ENCODE measurements around the gene TANC1.
"Not testable (repeated sequence)": the region's sequence is repeated elsewhere in the genome, so short reads cannot be mapped to it uniquely, and the experiment has no call there.

Gene TANC1

DNA sequence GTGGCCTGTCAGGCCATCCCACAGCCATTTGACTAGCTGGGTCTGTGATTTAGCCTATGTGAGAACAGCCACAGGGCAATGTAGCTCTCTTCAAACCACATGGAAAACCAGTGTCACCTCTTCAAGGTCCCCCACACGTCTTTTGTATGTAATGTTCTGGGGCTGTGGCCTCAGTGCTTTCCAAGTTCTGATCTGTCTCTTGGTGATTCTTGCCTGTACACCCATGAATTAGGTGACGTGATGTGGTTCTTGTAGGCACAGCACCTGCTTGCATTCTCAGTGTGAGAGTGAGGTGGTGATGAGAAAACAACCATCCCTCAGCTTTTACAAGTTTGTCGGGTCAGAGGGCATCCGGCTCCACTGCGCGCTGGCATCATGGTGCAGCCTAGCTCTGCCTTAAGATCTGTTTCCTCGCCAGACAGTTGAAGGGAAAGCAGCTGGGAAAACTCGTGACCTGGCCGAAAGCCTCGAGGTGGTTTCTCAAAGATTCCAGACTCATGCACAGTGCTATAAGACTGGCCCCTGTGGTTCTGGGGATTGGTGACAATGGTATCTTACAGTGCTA is 125.8 kb downstream of the TANC1 start:
- DNase-seq: peak; percentile 28

DNA sequence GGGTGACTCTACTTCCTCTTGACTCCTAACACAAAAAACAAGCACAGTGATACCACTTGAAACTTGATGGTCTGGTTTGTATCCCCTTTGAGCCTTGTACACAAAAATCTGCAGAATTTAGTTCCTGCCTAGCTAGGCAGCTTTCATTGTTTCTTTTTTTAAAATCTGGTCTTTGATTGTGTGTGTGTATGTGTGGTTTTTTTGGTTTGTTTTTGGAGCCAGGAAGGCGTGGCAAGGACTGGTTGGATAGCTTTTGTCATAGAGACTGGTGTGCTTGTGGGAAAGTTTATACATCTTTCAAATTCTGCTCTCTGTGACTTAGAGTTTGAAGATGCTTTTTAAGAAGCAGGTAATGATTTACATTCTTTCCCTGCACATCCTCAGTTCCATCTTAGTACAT is 127.4 kb downstream of the TANC1 start:
- DNase-seq: no peak

DNA sequence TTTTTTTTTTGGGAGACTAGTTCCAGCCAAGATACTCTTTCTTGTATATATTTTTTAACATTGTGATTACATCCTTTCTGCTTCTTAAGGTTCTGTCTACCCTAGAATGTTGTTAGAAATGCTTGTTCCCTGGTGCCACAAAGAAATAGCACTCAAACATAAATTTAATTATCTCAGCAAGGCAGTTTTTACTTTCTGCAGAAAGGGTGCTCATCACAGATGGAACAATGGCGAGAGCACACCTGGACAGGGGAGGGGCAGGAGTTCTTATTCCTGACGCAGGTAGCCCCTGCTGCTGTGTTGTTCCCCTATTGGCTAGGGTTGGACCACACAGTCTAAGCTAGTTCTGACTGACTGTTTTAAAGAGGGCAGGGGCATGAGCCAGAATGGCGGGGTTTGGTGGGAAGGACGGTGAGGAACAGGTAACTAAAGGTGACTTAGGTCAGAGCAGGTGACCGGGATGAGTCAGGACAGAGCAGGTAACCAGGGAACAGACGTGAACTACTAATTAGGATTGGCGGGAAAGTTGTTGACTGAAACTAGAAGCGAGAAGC is 127.9 kb downstream of the TANC1 start:
- DNase-seq: not testable (repeated sequence)

DNA sequence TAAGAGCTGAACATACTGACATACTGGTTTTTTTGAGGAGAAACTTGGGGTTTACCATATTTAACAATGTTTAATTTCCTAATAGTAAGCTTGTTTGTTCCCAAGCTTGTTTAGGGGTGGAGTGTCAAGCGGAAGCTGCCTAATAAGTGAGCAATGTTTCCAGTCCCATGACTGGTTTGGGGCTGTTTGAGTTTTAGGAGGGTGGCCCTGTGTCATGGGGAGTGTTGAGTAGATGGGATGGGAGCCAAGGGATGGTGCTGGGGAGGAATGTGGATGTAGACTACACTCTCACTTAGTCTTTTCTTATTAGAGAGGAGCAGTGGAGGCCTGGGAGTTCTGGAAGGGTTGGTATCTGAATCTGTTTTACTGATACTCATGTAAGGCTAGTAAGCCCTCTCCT is 128.5 kb downstream of the TANC1 start:
- no peak for DNase-seq

DNA sequence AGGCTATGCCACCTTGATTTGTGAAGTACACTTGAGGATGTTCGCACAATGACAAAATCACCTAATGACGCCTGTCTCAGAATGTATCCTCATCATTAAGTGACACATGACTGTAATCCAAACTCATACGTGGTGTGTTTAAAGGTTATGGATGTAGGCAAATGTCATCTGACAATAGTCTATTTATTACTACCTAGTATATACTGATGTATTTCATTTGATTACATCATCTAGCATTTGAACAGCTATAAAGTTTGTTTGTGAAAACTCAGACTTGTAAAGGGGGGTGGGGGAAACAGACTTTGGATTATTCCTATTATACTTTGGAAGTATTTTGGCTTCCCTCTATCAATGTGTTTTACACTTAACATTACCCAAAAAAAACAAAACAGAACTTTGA is 129.9 kb downstream of the TANC1 start:
- no peak for DNase-seq

DNA sequence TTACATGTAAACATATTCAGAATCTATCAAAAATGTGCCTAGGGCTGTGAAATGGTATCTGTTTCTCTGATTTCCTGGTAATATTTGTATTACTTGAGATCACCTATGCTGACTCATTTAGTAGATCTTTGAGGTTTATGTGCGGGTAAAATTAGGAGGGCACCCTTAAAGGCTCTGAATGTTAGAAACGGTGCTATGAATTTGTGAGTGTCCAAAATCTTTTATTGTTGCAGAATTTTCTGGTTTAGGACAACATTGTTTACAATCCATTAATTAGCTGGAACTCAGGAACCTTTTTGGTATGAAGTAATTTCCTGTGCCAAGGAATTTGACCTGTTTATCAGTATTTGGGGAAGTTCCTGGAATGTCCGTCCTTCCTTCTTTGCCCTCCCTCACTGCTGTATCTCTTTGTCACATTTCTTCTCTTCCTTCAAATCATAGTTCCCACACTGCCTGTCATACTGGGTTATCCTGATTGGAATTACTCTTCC is 130.5 kb downstream of the TANC1 start:
- DNase-seq: no peak

DNA sequence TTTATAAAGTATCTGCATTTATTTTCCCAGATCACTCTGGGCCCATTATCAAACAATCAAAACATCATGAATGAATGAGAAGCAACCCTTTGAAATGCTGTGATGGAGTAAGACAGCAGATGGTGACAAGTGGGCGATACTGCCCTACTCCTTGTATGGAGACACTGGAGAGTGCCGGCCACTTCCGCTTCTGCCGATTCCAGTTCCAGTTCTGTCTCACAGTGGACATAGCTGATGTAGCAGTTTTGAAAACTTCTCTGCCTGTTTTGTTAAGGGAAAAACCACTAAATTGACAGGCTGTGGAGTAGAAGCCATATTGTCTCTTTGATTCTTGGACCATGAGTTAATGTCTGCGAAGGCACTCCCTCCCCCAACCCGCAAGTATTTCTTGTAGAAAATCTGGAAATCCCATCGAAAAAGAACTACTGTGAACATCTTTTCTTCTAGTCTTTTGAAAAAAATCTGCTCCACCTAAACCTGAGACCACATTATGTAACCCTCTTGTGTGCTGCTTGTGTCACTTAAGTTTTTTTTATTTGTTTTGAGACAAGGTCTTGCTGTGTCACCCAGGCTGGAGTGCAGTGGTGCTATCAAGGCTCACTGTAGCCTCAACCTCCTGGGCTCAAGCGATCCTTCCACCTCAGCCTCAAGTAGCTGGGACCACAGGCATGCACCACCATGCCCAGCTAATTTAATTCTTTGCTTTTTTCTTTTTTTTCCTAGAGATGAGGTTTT is 133.5 kb downstream of the TANC1 start:
- DNase-seq: no peak

DNA sequence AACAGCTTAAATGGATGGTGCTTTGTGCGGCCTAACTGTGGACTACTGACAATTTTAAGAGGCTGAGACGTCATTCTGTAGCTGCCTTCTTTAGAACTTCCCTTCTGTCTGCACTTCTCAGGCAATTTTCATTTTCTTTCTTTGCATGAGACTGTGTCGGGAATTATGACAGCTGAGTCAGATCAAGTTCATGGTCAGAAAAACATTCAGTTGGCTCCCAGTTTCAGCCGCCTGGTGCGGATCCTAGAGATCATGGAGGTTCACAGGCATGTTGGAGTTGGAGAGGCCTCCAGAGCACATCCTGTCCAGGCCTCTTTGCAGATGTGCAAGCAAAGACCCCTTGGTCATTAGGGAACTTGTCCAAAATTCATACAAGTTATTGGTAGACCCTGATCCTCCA is 135.0 kb downstream of the TANC1 start:
- DNase-seq: no peak

DNA sequence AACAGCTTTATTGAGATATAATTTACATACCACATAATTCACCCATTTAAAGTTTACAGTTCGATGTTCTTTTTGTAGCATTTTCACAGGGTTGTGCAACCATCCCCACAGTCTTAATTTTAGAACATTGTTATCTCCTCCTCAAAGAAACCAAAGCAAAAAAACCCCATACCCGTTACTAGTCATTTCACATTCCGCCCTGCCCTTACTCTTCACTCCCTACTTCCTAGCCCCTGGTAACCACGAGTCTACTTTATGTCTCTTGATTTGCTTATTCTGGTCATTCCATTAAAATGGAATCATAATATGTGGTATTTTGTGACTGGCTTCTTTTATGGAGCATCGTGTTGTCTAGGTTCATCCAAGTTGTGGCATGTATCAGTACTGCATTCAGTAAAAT is 137.7 kb downstream of the TANC1 start:
- DNase-seq: no peak

DNA sequence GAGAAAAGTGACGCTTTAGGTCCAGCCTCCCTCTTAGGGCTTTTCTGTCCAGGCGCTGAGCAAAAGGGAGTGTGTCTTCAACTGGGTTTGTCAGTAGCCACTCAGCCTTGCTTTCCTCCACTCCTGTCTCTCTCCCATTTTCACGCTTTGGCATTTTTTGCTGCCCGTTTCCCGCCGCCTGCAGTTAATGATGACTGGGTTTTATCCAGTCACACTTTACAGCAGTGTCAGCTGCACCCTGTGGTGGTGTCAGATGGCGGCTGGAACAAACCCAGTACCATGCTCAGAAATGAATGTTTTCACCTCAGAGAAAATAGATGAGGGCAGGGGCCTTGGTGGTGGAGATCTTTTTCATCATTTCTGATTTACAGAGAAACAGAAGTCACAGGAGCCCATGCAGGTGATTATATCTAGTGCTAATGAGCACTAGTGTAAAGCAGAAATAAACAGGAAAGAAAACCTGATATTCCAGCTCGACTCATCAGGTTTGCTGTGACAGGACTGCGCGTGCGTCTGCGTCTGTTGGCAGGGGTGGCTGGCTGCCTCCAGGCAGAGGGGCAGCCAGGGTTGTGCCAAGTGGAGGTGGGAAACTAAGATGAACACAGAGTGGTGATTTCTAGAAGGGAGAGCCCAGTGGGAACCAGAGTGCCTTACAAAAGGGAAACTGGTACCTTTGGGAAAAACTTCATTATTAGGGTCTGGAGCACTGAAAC is 139.9 kb downstream of the TANC1 start:
- no peak for DNase-seq

DNA sequence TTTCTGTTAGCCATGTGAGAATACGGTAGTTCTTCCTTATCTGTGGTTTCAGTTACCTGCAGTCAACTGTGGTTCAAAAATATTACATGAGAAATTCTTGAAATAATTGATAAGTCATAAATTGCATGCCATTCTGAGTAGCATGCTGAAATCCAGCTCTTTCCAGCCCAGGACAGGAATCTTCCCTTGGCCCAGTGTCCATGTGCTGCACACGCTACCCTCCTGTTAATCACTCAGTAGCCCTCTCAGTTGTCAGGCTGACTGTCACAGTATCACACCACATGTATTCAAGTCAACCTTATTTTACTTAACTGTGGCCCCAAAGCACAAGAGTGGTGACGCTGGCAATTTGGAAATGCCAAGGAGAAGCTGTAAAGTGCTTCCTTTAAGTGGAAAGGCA is 141.1 kb downstream of the TANC1 start:
- no peak for DNase-seq

DNA sequence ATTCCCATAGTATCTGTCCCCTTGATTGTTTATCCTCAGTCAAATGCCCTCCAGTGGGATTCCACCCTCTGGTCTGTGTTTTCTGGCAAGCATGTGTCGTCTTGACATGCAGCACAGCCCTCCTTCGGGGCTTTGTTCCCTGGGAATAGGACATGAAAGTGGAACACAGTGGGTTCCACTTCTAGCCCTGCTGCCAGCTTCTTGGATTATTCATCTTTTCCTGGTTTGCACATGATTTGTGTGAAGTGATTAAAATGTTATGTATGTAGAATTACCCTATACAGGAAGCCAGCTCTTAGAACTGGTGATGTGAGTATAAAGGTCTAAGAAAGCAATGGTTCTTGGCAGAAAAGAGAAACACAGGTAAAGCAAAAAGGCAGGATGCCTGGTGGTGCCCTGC is 142.3 kb downstream of the TANC1 start:
- no peak for DNase-seq

DNA sequence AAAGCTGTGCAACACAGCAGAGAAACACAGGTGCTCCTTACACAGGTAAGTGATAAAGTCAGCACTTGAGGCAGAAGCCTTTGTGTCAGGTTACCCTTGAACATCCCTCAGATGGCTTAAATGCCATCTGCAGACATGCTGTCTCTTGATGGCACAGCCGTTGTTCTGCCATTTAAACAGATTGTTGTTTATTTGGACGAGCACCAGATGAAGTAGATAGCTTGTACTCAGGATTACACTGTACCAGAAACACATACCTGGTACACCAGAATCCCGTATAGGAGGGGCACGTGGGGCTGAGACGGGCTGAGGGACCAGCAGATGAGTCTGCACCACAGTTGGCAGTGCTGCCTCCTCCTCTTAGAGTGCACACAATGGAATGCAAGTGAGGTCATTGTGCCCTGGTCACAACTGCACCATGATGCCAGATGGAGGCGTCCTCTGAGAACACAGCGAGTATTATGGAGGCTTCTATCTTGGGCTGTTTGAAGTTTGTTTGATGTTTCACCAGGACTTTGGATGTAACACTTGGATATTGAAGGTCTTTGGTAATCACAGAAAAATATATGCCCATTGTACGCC is 143.0 kb downstream of the TANC1 start:
- DNase-seq: no peak

DNA sequence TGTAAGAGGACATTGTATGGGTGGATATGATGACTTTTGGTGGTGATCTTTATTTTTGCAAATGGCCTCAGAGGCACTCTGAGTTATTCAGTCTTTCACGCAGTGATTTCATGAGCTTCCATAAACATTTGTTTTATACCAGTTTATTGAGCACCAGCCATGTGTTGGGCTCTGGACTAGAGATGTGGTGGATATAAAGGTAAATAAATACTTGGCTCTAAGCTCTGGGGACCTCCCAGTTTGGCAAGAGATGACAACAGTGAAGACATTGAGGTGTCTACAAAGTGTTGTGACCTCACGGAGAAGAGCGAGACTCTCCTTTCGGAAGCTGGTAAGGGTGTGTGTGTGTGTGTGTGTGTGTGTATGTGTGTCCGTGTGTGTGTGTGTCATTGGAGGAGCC is 146.4 kb downstream of the TANC1 start:
- DNase-seq: no peak

DNA sequence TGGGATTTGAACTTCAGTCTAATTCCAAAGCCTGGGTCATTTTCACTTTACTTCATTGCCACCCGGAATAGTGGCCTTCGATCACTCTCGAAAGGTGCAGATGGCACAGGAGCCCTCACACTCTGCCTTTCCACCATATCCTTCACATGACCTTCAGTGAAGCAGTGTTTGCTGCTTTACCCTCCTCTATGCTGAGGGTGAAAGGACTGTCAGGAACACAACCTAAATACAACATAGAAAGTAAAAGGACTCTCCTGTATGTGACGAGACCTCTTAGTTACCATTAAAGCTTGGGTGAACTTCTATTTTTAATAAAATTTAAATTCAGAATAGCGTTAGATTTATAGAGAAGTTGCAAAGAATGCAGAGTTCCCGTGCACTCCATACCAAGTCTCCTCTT is 148.5 kb downstream of the TANC1 start:
- no peak for DNase-seq

DNA sequence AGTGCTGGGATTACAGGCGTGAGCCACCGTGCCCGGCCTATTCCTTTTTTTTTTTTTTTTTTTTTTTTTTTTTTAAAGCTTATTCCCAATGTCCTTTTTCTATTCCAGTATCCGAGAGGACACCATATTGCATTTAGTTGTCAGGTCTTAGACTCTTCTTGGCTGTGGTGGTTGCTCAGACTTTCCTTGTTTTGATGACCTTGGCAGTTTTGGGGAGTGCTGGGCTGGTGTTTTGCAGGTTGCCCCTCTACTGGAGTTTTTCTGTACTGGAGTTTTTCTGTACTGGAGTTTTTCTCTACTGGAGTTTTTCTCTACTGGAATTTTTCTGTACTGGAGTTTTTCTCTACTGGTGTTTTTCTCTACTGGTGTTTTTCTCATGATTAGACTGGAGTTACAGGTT is 149.2 kb downstream of the TANC1 start:
- DNase-seq: no peak

DNA sequence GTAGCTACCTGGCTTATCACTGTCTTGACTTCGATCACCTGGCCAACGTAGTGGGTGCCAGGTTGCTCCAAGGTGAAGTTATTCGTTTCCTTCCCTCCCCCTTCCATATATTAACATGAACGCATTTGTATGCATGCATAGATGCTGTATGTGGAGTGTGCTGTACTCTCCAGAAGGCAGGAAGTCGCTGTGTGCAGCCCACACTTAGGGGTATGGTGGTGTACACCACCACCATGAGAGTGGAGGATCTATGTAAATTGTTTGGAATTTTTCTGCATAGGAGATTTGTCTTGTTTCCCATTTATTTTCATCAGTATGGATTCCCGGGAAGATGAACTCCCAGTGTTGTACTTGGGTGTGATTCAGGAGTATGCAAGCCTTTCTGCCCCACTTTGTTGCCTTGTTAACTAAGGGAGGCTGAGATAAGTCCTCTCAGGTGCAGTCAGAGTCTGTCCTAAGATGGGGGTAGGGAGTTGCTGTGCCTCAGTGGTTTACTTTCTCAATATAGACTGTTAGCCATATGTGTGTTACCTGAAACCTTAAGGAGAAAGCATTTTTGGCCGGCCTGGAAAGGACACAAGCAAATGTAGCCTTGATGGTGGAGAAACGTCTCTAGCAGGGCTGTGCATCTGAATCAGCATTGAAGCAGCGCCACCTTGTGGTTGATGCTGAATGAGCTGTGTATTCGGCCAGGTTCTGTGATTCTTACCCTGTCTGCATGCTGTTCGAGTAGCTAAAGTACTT is 149.8 kb downstream of the TANC1 start:
- peak; percentile 91 for DNase-seq

DNA sequence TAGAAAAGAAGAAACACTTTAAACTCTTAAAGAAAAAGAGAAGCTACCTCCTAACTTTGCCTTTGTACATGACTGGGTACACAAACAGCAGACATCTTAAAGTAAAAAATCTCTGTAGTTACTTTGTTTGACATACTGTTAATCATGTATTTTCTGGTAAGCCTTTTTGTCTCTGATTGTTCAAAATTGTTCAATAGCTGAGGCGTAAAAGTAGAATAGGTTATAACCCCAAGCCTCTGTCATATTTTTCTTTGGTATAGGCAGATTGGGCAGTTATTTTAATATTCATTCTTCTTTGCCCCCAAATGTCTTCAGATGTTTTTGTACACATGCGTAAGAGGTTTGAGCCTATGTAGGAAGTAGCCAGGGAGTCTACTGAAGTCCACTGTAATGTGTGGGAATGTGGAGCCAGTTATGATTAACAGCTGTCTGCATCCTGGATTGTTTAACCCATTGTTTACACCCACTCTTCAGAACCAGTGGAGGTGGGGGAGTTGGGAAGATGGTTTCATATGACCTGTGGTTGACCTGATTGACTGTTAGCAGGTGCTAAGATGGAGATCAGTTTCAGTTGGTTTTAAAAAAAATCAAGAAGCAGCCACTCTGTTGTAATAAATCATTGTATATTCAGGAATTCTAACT is 150.5 kb downstream of the TANC1 start:
- DNase-seq: no peak

DNA sequence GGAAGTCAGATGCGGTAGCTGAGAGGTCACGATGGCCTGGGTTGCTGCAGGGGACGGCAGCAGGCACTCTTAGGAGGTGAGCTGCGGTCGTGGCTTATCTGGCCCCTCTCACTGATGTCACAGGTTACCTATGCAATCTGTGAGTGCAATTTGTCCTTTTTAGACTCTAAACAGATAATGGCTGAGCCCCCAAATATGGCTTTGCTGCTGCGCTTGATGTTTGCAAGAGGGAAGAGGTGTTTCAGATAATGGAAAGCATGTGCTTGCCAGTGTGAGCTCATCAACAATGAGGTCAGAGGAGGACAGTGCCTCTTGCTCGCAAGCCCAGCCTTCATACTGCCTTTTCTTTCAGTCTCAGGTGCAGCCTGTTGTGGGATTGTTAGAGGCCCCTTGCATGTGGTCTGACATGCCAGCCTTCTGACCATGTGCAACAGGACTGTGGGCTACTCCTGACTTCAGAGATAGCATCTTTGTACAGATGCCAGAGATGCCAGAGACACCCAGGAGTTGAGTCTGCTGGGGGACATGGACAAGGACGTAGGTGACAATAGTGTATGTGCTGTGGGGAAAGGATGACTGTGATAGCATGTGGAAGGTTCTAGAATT is 151.3 kb downstream of the TANC1 start:
- no peak for DNase-seq

DNA sequence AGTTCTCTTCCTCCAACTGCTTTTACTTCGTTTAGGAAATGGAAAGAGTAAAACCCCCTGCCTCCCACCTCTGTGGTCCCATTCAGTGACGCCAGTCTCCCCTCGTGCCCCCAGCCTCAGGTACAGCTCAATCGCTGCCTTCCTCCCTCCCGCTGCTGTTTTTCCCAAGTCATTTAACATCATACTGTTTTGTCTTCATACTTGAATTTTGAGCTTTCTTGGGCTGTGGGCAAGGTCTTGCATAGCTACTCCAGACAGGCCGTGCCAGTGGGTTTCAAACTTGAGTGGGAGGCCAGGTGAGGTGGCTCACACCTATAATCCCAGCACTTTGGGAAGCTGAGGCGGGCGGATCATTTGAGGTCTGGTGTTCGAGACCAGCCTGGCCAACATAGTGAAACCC is 155.3 kb downstream of the TANC1 start:
- DNase-seq: no peak

DNA sequence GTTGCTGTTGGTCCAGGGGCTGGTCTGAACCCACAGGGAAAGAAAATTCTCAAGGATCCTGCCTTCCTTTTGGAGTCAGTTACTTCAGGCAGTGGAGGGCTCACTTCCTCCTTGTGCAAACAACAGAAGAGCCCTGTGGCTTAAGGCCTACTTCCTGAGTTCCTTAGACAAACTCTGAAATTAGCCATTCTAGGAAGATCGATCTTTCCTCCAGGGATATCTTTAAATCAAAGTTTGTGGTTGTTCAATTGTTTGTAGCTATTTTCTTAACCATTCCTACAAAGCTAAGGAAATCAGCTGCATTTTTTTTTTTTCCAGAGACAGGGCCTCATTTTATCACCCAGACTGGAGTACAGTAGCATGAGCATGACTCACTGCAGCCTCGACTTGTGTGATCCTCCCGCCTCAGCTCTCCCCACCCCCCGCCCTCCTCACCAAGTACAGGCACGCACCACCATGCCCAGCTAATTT is 156.0 kb downstream of the TANC1 start:
- no peak for DNase-seq

Measured in stimulated activated CD8-positive, alpha-beta memory T cell treated with anti-CD3 and anti-CD28 coated beads, Interleukin-4, amount 100 ng/mL, for 48 hours (primary cell).